ENCODE data around the gene ABCC6. TPM values are rescaled to one million over a fixed set of nuclear protein-coding genes. Genes with fewer than 3 reads are reported as not detected.
"Not testable (repeated sequence)": the region's sequence is repeated elsewhere in the genome, so short reads cannot be mapped to it uniquely, and the experiment has no call there.

Gene ABCC6
- total RNA-seq, 1 donor from 2014 or later: 0.53 TPM

GRCh38 chr16:16106466-16106865, 116.8 kb downstream of the ABCC6 start:
- TF ChIP-seq CTCF (IDR thresholded peaks at IDR 0.05): no peak
- intact Hi-C loops (cut with DNase I): no loop called here
- Histone ChIP-seq H3K4me3 (no peak overlapping the region), H3K36me3 (peaks cover 64 to 82% of the 10 kb centered on the region in 2 donors), H3K9me3 (no peaks in the 10 kb centered on the region), H3K27ac (no peak overlapping the region), H3K27me3 (no peaks in the 10 kb centered on the region), H3K4me1 (peaks cover 0 to 3% of the 10 kb centered on the region in 2 donors)
- no peak for DNase-seq (ENCODE audit: low spot score in 2 of 2)

- Histone ChIP-seq H3K9me3 (no peaks in the 10 kb centered on the region), H3K4me3 (no peak overlapping the region), H3K27me3 (no peaks in the 10 kb centered on the region), H3K27ac (no peak overlapping the region), H3K36me3 (peaks cover 55 to 76% of the 10 kb centered on the region in 2 donors), H3K4me1 (peaks cover 0 to 3% of the 10 kb centered on the region in 2 donors)
- TF ChIP-seq CTCF (IDR thresholded peaks at IDR 0.05): no peak
- intact Hi-C loops (cut with DNase I): no loop called here
- DNase-seq (ENCODE audit: low spot score in 2 of 2): no peak
Observed at GRCh38 chr16:16105646-16106045, 117.6 kb downstream of the ABCC6 start.

GRCh38 chr16:16104804-16105141, 118.5 kb downstream of the ABCC6 start:
- peaks cover 49 to 67% of the 10 kb centered on the region in 2 donors for H3K36me3 ChIP-seq
- DNase-seq (ENCODE audit: low spot score in 2 of 2); H3K9me3 ChIP-seq; H3K27me3 ChIP-seq; H3K27ac ChIP-seq; H3K4me1 ChIP-seq; H3K4me3 ChIP-seq; intact Hi-C loops (cut with DNase I): not testable (repeated sequence)

GRCh38 chr16:16104132-16104803, 119.0 kb downstream of the ABCC6 start:
- intact Hi-C loops (cut with DNase I); H3K4me3 ChIP-seq; H3K27ac ChIP-seq; DNase-seq (ENCODE audit: low spot score in 2 of 2); H3K9me3 ChIP-seq; H3K4me1 ChIP-seq; H3K27me3 ChIP-seq: not testable (repeated sequence)
- H3K36me3 ChIP-seq: peaks cover 51 to 67% of the 10 kb centered on the region in 2 donors

- intact Hi-C loops (cut with DNase I): no loop called here
- DNase-seq (ENCODE audit: low spot score in 2 of 2): no peak
- H3K4me1 ChIP-seq: peaks cover 0 to 3% of the 10 kb centered on the region in 2 donors
- no peaks in the 10 kb centered on the region for H3K27me3 ChIP-seq
- H3K27ac ChIP-seq: no peak overlapping the region
- H3K4me3 ChIP-seq: no peak overlapping the region
- H3K36me3 ChIP-seq: peaks cover 46 to 65% of the 10 kb centered on the region in 2 donors
- no peaks in the 10 kb centered on the region for H3K9me3 ChIP-seq
- TF ChIP-seq CTCF (IDR thresholded peaks at IDR 0.05): no peak
Observed at GRCh38 chr16:16102738-16103137, 120.6 kb downstream of the ABCC6 start.

GRCh38 chr16:16101585-16101984, 121.7 kb downstream of the ABCC6 start:
- Histone ChIP-seq H3K36me3 (peaks cover 42 to 58% of the 10 kb centered on the region in 2 donors), H3K4me3 (no peak overlapping the region), H3K27me3 (no peaks in the 10 kb centered on the region), H3K4me1 (peaks cover 3 to 6% of the 10 kb centered on the region in 2 donors), H3K9me3 (no peaks in the 10 kb centered on the region), H3K27ac (no peak overlapping the region)
- no peak for TF ChIP-seq CTCF (IDR thresholded peaks at IDR 0.05)
- intact Hi-C loops (cut with DNase I): no loop called here
- DNase-seq (ENCODE audit: low spot score in 2 of 2): no peak

GRCh38 chr16:16100631-16101030, 122.7 kb downstream of the ABCC6 start:
- no peak for TF ChIP-seq CTCF (IDR thresholded peaks at IDR 0.05)
- Histone ChIP-seq H3K27ac (no peak overlapping the region), H3K36me3 (peaks cover 34 to 54% of the 10 kb centered on the region in 2 donors), H3K9me3 (no peaks in the 10 kb centered on the region), H3K27me3 (no peaks in the 10 kb centered on the region), H3K4me3 (no peak overlapping the region), H3K4me1 (peaks cover 8 to 15% of the 10 kb centered on the region in 2 donors)
- intact Hi-C loops (cut with DNase I): no loop called here
- DNase-seq (ENCODE audit: low spot score in 2 of 2): no peak
